ENCODE measurements around the gene VAT1.
A peak's percentile ranks its signal among the peaks of the same experiment; 100 is the strongest.
"Not testable (repeated sequence)": the region's sequence is repeated elsewhere in the genome, so short reads cannot be mapped to it uniquely, and the experiment has no call there.

The VAT1 gene

GRCh38 chr17:43021741-43022512 is at the start of gene VAT1:
VAT1 (minus strand) TSS chr17:43022385; CDS start chr17:43022322, 63 bp downstream.
- peak within 1 kb of the TSS; percentile 87 to 93 for H3K4me3 Mint-ChIP-seq
- DNase-seq (peak; percentile 34), ATAC-seq (replicated peaks) (peak; percentile 52 to 53)
- H3K36me3 Mint-ChIP-seq: no peaks in the 10 kb centered on the region
- peaks cover 22 to 45% of the 10 kb centered on the region in 2 donors for H3K4me1 Mint-ChIP-seq
- no peaks in the 10 kb centered on the region for H3K9me3 Mint-ChIP-seq
- no peaks in the 10 kb centered on the region for H3K27me3 Mint-ChIP-seq
- H3K27ac Mint-ChIP-seq: peak within 1 kb of the TSS; percentile 96

- H3K4me1 Mint-ChIP-seq: no peaks in the 10 kb centered on the region
- H3K4me3 Mint-ChIP-seq: no peak overlapping the region
- DNase-seq (no peak), ATAC-seq (replicated peaks) (no peak)
- H3K9me3 Mint-ChIP-seq: no peaks in the 10 kb centered on the region
- peaks cover 5 to 23% of the 10 kb centered on the region in 2 donors for H3K36me3 Mint-ChIP-seq
- H3K27me3 Mint-ChIP-seq: no peaks in the 10 kb centered on the region
- no peak overlapping the region for H3K27ac Mint-ChIP-seq
These were observed 48.7 kb upstream of the VAT1 start for GRCh38 chr17:43070872-43071271.

- DNase-seq (no peak), ATAC-seq (replicated peaks) (no peak)
- H3K36me3 Mint-ChIP-seq: peaks cover 8 to 26% of the 10 kb centered on the region in 2 donors
- no peaks in the 10 kb centered on the region for H3K4me1 Mint-ChIP-seq
- H3K4me3 Mint-ChIP-seq: no peak overlapping the region
- no peaks in the 10 kb centered on the region for H3K27me3 Mint-ChIP-seq
- no peaks in the 10 kb centered on the region for H3K9me3 Mint-ChIP-seq
- no peak overlapping the region for H3K27ac Mint-ChIP-seq
These were observed 48.1 kb upstream of the VAT1 start for GRCh38 chr17:43070257-43070656.

- no peak overlapping the region for H3K27ac Mint-ChIP-seq
- H3K9me3 Mint-ChIP-seq: no peaks in the 10 kb centered on the region
- DNase-seq: no peak
- no peaks in the 10 kb centered on the region for H3K27me3 Mint-ChIP-seq
- H3K36me3 Mint-ChIP-seq: peaks cover 4 to 21% of the 10 kb centered on the region in 2 donors
- no peak for ATAC-seq (replicated peaks)
- H3K4me3 Mint-ChIP-seq: no peak overlapping the region
- no peaks in the 10 kb centered on the region for H3K4me1 Mint-ChIP-seq
These were observed 47.2 kb upstream of the VAT1 start for GRCh38 chr17:43069368-43069898.

GRCh38 chr17:43068570-43069367 is 46.6 kb upstream of the VAT1 start:
- Mint-ChIP-seq H3K4me3 (no peak overlapping the region), H3K4me1 (no peaks in the 10 kb centered on the region), H3K9me3 (no peaks in the 10 kb centered on the region), H3K36me3 (peaks cover 4 to 21% of the 10 kb centered on the region in 2 donors), H3K27ac (no peak overlapping the region), H3K27me3 (no peaks in the 10 kb centered on the region)
- ATAC-seq (replicated peaks) (no peak), DNase-seq (no peak)

GRCh38 chr17:43062984-43063638 is 40.9 kb upstream of the VAT1 start:
- DNase-seq (no peak), ATAC-seq (replicated peaks) (no peak)
- Mint-ChIP-seq H3K4me3 (no peak overlapping the region), H3K36me3 (peaks cover 18 to 24% of the 10 kb centered on the region in 2 donors), H3K9me3 (no peaks in the 10 kb centered on the region), H3K4me1 (no peaks in the 10 kb centered on the region), H3K27me3 (no peaks in the 10 kb centered on the region), H3K27ac (no peak overlapping the region)

GRCh38 chr17:43056051-43056450 is 33.9 kb upstream of the VAT1 start:
- no peak overlapping the region for H3K4me3 Mint-ChIP-seq
- peaks cover 13 to 36% of the 10 kb centered on the region in 2 donors for H3K36me3 Mint-ChIP-seq
- ATAC-seq (replicated peaks) (no peak), DNase-seq (no peak)
- no peaks in the 10 kb centered on the region for H3K4me1 Mint-ChIP-seq
- H3K27me3 Mint-ChIP-seq: no peaks in the 10 kb centered on the region
- no peaks in the 10 kb centered on the region for H3K9me3 Mint-ChIP-seq
- no peak overlapping the region for H3K27ac Mint-ChIP-seq

- not testable (repeated sequence) for H3K4me1 Mint-ChIP-seq; ATAC-seq (replicated peaks); H3K27me3 Mint-ChIP-seq; H3K4me3 Mint-ChIP-seq; DNase-seq; H3K27ac Mint-ChIP-seq; H3K9me3 Mint-ChIP-seq
- H3K36me3 Mint-ChIP-seq: peaks cover 20 to 39% of the 10 kb centered on the region in 2 donors
These were observed 30.8 kb upstream of the VAT1 start for GRCh38 chr17:43053008-43053407.

- peaks cover 23 to 42% of the 10 kb centered on the region in 2 donors for H3K36me3 Mint-ChIP-seq
- no peak overlapping the region for H3K27ac Mint-ChIP-seq
- DNase-seq: no peak
- ATAC-seq (replicated peaks): no peak
- H3K4me1 Mint-ChIP-seq: no peaks in the 10 kb centered on the region
- H3K27me3 Mint-ChIP-seq: no peaks in the 10 kb centered on the region
- no peaks in the 10 kb centered on the region for H3K9me3 Mint-ChIP-seq
- no peak overlapping the region for H3K4me3 Mint-ChIP-seq
These were observed 29.8 kb upstream of the VAT1 start for GRCh38 chr17:43051969-43052368.

- ATAC-seq (replicated peaks) (no peak), DNase-seq (no peak)
- Mint-ChIP-seq H3K36me3 (peaks cover 10 to 15% of the 10 kb centered on the region in 2 donors), H3K27me3 (no peaks in the 10 kb centered on the region), H3K4me3 (no peak overlapping the region), H3K27ac (no peak overlapping the region), H3K4me1 (no peaks in the 10 kb centered on the region), H3K9me3 (no peaks in the 10 kb centered on the region)
These were observed 21.8 kb upstream of the VAT1 start for GRCh38 chr17:43044024-43044423.

- Mint-ChIP-seq H3K36me3 (peaks cover 10 to 11% of the 10 kb centered on the region in 2 donors), H3K4me3 (no peak overlapping the region), H3K4me1 (no peaks in the 10 kb centered on the region), H3K27me3 (no peaks in the 10 kb centered on the region), H3K9me3 (no peaks in the 10 kb centered on the region), H3K27ac (no peak overlapping the region)
- ATAC-seq (replicated peaks) (no peak), DNase-seq (no peak)
These were observed 21.1 kb upstream of the VAT1 start for GRCh38 chr17:43043307-43043706.

- DNase-seq (no peak), ATAC-seq (replicated peaks) (no peak)
- no peaks in the 10 kb centered on the region for H3K4me1 Mint-ChIP-seq
- no peaks in the 10 kb centered on the region for H3K9me3 Mint-ChIP-seq
- no peak overlapping the region for H3K27ac Mint-ChIP-seq
- H3K4me3 Mint-ChIP-seq: no peak overlapping the region
- peaks cover 6% of the 10 kb centered on the region in 2 donors for H3K36me3 Mint-ChIP-seq
- H3K27me3 Mint-ChIP-seq: no peaks in the 10 kb centered on the region
These were observed 19.9 kb upstream of the VAT1 start for GRCh38 chr17:43042025-43042628.

- ATAC-seq (replicated peaks) (no peak), DNase-seq (no peak)
- Mint-ChIP-seq H3K4me3 (no peak overlapping the region), H3K27ac (no peak overlapping the region), H3K4me1 (no peaks in the 10 kb centered on the region), H3K27me3 (no peaks in the 10 kb centered on the region), H3K9me3 (no peaks in the 10 kb centered on the region), H3K36me3 (peaks cover 4% of the 10 kb centered on the region in 2 donors)
These were observed 18.5 kb upstream of the VAT1 start for GRCh38 chr17:43040655-43041054.

GRCh38 chr17:43039646-43040045 is 17.5 kb upstream of the VAT1 start:
- no peak for ATAC-seq (replicated peaks)
- DNase-seq: no peak
- H3K9me3 Mint-ChIP-seq: no peaks in the 10 kb centered on the region
- peaks cover 2 to 4% of the 10 kb centered on the region in 2 donors for H3K36me3 Mint-ChIP-seq
- H3K4me3 Mint-ChIP-seq: no peak overlapping the region
- no peaks in the 10 kb centered on the region for H3K4me1 Mint-ChIP-seq
- no peak overlapping the region for H3K27ac Mint-ChIP-seq
- H3K27me3 Mint-ChIP-seq: no peaks in the 10 kb centered on the region
